SW480 (cell line): Measurements from ENCODE around the gene TANGO6.
"Not testable (repeated sequence)": the region's sequence is repeated elsewhere in the genome, so short reads cannot be mapped to it uniquely, and the experiment has no call there.

Source experiments
- DNase-seq: peaks from one replicate; pipeline ENCODE4 v3.0.0-alpha.2; 2016; ENCODE audit warnings: low spot score

The TANGO6 gene

DNA sequence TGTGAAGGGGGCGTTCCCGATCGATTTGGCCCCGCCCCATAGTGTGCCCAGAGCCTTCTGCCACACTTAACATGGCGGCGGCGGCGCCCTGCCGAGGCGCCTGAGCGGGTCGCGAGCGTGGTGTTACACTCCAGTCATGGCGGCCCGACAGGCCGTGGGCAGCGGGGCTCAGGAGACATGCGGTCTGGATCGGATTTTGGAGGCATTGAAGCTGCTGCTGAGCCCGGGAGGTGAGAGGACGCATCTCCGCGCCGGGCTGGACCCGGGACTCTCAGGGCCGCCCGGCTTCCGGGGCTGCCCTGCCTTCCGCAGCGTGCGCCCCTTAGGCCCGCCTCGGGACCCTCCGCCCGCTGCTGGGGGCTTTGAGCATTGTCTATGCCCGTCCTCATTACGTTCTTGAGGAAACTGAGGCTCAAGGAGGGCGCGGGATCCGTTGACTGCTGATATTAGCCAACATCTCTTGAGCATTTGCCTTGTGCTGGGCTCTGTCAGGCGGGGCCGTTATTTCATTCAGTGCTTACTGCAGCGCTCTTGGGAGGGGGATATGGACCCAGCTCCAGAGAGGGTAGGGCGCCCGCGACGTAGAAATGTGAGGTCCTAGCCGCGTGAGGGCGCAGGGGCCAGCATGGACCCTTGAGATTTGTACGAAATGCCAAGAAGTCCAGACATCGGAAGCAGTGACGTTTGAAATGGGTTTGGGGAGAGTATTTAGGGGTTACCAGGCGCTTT is at the start of gene TANGO6:
Gene TANGO6, plus strand, starts transcription at position 50 of the 729 bp plus-strand sequence. Its CDS starts 87 bp downstream, at position 137.
- peak; percentile 79 for DNase-seq

DNA sequence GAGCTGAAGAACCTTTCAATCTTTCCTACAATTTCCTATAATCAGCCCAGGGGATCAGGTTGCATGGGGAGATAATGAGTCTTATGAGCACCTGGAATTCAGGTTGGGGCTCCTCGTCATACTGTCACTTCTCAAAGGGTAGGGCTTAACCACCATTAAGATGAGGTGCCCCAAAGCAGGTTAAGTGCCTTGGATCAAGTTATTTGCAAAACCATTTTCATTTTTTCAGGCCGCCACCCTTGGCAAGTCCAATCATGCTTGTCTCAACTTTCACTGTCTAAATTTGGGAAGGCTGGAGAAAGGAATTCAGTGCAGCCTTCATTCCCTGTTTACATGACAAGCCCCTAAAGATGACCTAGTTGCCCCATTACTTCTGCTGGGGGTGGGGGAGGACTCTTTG is 44.9 kb upstream of the TANGO6 start:
- no peak for DNase-seq

DNA sequence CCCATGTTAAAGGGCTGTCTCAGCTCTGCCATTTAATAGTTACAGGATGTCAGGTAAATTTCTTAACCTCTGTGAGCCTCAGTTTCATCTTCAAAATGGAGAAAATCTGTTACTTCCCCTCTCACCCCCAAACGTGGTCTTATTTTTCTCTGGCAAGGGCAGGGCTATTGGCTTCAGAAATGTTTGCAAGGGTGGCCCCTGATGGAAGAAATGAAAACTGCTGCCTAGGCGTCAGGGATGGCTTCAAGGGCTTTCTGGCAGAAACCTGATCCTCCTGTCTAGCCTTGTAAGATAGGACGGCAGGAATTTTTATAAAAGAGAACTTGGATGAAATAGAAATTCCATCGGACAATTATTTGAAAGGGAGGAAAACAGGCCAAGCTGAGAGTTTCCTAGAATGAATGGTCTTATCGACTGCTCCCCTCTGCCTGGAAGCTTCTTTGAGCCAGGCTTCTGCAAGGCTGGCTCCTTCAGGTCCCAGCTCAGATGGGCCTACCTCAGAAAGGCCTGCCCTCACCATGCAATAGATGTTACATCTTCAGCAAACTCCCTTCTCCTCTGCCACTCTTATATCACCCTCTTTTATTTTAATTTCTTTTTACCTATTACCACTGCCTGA is 43.0 kb upstream of the TANGO6 start:
- peak; percentile 67 for DNase-seq

DNA sequence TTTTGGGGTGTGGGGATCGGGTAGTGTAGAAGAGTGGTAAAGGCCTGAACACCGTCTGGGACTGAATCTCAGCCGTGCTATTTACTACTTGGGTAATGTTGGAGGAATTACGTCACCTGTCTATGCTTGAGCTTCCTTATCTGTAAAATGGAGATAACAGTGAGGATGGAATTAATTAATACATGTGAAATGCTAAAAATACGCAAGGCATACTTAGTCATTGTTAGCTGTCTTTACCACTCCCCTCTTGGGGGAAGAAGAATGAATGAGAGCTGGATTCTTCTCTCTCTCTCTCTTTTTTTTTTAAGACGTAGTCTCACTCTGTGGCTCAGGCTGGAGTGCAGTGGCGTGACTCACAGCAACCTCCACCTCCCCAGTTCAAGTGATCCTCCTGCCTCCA is 41.1 kb upstream of the TANGO6 start:
- DNase-seq, result no peak

DNA sequence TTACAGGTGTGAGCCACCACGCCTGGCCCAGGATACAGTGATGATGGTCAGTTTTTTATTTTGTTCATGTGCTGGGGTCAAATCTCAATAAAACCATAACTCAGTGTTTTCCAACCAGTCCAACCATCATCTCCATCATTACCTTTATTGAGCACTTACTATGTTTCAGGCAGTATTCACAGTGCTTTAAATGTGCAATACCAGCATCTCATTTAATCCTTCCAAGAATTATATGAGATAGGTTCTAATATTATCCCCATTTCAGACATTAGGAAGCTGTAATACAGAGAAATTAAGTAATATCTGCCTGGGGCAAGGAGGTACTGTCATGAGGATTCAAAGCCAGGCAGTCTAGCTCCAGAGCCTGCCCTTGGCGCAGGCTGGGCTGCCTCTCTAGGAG is 36.9 kb upstream of the TANGO6 start:
- DNase-seq, result no peak

DNA sequence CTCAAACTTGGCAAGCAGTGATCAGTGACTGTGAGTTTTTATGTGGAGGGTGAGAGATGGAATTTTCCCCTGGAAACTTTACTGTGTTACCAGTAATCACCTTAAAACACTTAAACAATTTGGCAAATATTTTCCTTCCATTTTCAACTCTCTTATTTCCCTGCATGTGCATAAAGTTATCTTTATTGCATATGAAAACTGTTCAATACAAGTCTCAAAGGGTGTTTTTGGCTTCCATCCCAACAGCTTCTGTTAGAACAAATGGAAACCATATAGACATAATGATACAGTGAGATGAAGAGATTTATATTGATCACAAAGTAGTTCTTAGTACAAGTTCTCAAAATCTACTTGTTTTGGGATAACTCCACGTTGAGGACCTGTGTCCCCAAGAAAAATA is 36.4 kb upstream of the TANGO6 start:
- DNase-seq, result no peak

DNA sequence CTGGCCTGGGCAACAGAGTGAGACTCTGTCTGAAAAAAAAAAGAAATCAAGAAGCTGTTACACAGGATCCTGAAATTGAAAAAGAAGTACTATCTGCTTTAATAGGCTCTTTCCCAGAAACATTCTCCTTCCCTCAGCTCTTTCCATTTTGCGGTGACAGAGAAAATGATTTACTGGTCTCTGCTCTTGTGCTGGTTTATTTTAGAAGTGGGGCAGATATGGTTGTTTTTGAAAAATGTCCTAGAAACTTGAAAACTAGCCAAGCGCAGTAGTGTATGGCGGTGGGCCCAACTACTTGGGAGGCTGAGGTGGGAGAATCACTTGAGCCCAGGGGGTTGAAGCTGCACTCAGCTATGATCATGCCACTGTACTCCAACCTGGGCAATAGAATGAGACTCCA is 28.8 kb upstream of the TANGO6 start:
- no peak for DNase-seq

DNA sequence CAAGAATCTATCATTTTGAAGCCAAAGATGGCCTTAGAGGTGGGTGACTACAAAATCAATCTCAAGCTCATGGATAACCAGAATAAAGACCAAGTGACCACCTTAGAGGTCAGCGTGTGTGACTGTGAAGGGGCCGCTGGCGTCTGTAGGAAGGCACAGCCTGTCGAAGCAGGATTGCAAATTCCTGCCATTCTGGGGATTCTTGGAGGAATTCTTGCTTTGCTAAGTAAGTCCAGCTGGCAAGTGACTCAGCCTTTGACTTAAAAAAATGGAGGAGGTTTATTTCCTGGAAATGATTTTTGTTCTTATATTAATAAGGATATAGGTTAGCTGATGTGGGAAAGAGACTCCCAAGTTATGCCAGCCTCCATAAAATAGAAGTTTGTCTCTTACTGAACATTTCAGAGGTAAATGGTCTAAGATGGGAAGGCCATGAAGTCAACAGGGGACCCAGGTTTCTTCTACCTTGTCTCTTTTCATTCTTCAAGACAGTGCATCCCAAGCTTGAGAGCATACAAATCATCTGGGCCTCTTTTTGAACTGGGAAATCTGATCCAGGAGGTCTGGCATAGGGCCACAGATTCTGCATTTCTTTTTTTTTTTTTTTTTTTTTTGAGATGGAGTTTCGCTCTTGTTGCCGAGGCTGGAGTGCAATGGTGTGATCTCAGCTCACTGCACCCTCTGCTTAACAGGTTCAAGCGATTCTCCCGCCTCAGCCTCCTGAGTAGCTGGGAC is 19.8 kb upstream of the TANGO6 start:
- no peak for DNase-seq

DNA sequence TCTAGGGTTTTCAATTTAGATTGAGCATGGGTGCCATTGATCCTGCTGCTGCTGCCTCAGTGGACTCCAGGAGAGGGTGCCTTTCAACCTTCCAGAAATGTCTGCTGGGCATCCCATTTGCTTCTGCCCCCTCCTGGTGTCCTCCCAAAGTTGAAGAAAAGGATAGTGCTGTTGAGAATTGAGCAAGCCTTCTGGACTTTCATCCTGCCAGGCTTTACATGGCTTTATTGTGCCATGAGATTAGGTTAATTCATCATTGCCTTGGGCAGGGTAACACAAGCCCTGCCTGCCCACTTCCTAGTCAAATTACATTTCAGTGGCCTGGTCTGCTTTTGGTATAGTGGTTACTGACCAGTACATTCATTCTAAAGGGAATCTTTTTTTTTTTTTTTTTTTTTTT is 17.9 kb upstream of the TANGO6 start:
- DNase-seq, result no peak

DNA sequence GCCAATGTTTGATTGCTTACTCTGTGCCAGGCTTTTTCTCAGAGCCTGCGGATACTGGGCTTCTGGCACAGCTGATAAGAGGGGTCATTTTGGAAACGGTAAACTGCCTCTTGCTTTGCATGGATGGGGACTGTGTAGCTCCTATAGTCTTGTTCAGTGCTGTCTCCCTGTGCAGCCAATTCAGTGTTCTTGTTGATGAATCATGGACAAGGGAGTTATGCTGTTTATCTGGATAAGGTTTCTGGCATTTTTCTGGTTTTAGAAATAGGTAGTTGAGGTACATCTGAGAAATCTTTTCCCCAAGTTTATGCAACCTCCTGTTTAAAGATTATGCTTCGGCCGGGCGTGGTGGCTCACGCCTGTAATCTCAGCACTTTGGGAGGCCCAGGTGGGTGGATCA is 16.7 kb upstream of the TANGO6 start:
- no peak for DNase-seq

DNA sequence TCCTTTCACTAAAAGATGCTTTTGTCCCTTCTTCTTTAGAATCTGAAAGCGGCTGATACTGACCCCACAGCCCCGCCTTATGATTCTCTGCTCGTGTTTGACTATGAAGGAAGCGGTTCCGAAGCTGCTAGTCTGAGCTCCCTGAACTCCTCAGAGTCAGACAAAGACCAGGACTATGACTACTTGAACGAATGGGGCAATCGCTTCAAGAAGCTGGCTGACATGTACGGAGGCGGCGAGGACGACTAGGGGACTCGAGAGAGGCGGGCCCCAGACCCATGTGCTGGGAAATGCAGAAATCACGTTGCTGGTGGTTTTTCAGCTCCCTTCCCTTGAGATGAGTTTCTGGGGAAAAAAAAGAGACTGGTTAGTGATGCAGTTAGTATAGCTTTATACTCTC is 10.1 kb upstream of the TANGO6 start:
- no peak for DNase-seq

DNA sequence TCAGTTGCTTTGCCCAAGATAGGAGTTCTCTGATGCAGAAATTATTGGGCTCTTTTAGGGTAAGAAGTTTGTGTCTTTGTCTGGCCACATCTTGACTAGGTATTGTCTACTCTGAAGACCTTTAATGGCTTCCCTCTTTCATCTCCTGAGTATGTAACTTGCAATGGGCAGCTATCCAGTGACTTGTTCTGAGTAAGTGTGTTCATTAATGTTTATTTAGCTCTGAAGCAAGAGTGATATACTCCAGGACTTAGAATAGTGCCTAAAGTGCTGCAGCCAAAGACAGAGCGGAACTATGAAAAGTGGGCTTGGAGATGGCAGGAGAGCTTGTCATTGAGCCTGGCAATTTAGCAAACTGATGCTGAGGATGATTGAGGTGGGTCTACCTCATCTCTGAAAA is 8.8 kb upstream of the TANGO6 start:
- DNase-seq, result no peak

DNA sequence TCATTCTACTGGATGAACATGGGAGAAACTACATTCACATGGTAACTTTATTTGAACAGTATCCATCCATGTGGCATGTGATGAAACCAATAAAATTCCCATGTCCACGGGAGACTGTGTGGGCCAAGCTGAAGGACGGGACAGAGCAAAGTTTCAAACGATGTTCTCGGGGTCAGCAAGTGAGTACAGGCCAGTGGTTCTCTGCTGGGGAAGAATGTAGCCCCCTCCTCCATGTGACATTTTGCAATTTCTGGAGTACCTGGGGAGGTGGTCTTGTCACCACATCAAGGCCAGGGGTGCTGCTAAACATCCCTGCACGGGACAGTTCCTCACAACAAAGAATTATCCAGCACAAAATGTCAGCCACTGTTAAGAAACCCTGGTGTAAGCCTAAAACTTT is 7.4 kb upstream of the TANGO6 start:
- DNase-seq, result no peak

DNA sequence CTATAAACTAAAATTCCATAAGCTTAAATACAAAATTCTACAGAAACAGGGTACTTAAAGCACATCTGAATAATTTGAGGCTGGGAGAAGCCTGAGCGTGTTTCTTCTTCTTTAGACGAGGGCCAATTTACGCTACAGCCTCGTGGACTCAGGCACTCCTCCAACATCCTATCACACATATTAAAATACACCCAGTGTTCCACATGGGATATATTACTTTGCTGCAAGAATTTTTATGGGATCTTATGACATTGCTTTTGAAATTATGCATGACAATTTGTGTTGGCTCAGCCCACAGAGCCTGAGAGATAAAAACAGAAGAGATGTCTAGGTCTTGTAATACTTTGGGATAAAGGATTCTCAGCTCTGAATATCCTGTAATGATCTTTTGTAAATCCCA is 3.5 kb upstream of the TANGO6 start:
- no peak for DNase-seq

DNA sequence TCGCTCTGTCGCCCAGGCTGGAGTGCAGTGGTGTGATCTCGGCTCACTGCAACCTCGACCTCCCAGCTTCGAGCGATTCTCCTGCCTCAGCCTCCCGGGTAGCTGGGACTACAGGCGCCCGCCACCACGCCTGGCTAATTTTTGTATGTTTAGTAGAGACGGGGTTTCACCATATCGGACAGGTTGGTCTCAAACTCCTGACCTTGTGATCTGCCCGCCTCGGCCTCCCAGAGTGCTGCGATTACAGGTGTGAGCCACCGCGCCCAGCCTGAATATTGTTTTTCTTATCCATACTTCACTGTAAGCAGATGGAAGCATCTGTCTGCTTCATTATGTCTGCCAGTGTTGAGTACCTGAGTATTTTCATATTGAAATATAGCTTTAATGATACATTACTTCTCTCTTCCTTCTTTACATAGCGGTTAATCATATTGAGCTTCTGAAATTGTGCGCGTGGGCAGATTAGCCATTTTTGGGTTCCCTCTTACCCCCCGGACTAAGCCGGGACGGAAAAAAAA is 308 bp upstream of the TANGO6 start:
- not testable (repeated sequence) for DNase-seq

DNA sequence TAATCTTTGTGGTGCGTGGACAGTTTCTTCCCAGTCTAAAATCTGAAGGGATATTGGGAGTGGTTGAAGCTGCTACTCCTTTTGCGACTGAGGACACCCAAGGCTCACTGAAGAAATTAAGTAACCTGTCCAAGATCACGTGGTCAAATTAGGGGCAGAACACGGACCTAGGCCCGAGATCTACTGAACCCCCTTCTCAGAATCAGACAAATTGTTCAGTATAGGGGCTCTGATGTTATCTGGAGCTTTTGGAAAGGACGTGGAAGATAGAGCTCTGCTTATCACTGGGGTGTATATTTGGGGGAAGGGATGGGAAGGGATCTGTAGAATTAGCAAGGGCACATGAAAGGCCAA is 857 bp downstream of the TANGO6 start:
- no peak for DNase-seq

DNA sequence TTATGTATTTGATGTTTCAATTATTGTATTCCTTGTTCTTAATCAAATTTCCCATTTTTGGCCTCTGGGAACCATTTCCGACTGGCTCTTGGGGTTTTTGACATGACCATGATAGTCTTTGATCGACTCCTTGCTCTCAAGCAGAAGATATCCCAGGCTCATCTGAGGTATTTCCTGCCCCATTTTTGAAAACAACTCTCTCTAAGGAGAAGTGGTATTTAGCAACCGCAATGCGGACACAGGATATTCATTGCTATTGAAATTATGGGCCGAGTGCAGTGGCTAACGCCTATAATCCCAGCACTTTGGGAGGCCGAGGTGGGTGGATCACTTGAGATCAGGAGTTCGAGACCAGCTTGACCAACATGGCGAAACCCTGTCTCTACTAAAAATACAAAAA is 5.5 kb downstream of the TANGO6 start:
- DNase-seq, result no peak

DNA sequence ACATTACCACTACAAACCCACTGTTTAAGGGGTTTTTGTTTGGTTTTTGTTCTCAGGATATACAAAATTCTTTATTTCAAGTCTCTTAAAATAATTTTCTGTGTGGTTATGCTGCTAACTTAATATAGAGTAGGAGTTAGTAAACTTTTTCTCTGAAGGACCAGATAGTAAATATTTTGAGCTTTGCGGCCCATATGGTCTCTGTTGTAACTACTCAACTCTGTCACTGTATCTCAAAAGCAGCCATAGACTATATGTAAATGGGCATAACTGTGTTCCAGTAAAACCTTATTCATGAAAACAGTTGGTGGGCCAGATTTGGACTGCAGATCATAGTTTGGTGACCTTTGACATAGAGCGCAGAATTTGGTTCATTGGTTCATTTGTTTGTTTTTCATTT is 7.2 kb downstream of the TANGO6 start:
- DNase-seq, result no peak

DNA sequence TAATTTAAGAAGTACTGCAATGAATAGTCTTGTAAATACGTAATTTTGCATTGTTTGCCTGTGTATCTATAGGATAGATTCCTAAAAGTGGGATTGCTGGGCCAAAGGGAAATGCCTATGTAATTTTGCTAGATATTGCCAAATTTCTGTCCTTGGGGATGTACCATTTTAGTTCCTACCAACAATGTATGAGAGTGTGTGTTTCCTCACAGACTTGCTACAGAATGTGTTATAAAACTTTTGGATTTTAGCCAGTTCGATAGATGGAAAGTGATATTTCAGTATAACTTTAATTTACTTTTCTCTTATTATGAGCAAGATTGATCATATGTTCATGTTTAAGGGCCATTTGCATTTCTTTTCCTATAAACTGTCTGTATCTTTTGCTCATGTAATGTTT is 8.3 kb downstream of the TANGO6 start:
- no peak for DNase-seq

DNA sequence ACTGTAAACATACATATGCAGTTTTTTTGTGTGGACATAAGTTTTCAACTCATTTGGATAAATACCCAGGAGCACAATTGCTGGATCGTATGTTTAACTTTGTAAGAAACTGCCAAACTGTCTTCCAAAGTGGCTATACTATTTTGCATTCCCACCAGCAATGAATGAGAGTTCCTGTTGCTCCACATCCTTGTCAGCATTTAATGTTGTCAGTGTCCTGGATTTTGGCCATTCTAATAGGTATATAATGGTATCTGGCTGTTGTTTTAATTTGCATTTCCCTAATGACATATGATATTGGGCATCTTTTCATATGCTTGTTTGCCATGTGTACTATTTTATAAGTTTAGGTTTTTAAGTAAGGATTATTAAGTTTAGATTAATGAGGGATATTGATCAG is 14.1 kb downstream of the TANGO6 start:
- no peak for DNase-seq

DNA sequence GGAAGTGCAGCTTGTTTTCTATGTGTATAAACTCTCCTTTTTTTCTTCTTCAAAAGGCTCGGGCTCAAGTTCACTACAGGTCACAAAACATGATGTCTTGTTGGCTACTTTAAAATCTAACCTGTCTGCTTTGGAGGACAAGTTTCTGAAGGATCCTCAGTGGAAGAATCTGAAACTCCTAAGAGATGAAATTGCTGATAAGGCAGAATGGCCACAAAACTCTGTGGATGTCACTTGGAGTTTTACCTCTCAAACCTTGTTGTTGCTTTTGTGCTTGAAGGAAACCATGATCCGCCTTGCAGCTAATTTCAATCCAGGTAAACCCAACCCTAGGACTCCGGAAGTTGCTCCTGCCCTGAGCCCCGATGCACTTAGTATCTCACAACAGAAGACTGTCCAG is 16.5 kb downstream of the TANGO6 start:
- no peak for DNase-seq

DNA sequence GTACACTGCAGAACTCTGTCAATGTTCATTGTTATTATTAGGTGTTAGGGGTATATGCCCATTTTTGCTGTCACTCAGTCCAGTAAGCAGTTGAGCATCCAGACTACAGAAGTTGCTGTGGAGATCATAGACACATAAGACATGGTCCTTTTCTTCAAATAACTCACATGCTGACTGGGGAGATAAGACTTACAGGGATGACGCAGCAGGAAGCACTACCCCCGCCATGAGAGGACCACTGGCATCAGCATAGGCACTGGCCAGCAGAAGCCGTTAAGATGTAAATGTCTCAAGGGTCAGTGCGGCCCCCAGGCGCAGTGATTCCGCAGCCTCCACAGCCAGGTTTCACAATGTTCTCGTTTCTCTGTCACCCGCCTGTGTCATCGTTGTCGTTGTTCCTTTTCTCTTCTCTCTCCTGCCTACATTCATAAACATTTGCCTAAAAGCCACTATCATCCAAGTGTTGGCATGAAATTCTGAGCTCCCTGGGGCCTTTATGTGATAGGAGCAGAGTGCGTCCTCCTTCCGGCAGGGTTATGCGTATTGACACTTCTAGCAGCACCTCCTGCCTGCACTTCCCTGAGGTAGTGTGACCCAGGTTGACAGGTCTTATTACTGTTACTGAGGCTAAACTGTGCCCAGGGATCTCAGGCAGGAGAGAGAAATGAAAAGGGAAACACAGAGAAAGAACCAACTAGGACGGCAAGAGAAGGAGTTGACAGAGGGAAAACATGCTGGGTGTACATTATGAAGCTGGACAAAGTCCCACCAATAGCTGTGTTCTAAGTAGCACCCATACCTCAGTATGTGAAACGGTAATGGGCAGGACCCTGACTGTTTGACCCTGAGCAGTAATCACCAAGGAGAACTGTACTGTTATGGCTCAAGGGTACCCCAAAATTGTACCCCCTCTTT is 17.9 kb downstream of the TANGO6 start:
- DNase-seq, result no peak
